Chondrocyte (in vitro differentiated cells): ENCODE data around the gene APCDD1. TPM values are rescaled to one million over a fixed set of nuclear protein-coding genes. Genes with fewer than 3 reads are reported as not detected.

Experiments used
- DNase-seq: peaks from one replicate; pipeline ENCODE4 v3.0.0; 2021; ENCODE audit warnings: mixed read lengths, low spot score
- H3K27ac Mint-ChIP-seq: one replicate; pipeline ENCODE4 v1.8.0; 2021; ENCODE audit warnings: mild to moderate bottlenecking, moderate library complexity, mixed read lengths; ENCODE audit not compliant: unreplicated experiment
- H3K27me3 Mint-ChIP-seq: 2 replicates; pipeline ENCODE4 v1.8.0; 2021; ENCODE audit warnings: low read depth, mixed read lengths
- H3K36me3 Mint-ChIP-seq: 2 replicates; pipeline ENCODE4 v1.8.0; 2021; ENCODE audit warnings: low read depth, mixed read lengths
- H3K4me1 Mint-ChIP-seq: 2 replicates; pipeline ENCODE4 v1.8.0; 2021; ENCODE audit warnings: low read depth, mild to moderate bottlenecking, mixed read lengths
- H3K4me3 Mint-ChIP-seq: one replicate; pipeline ENCODE4 v1.8.0; 2021; ENCODE audit warnings: mild to moderate bottlenecking, moderate library complexity, mixed read lengths; ENCODE audit not compliant: unreplicated experiment
- H3K9me3 Mint-ChIP-seq: 2 replicates; pipeline ENCODE4 v1.8.0; 2021; ENCODE audit warnings: low read depth, mixed read lengths
- CTCF ChIP-seq: fragments of 200-600 bp; sonication (generic); IDR thresholded peaks from 2 replicates; pipeline ENCODE4 v1.5.0; 2021; ENCODE audit warnings: antibody characterized with exemption, mild to moderate bottlenecking, moderate library complexity
- total RNA-seq: library from RNA; stranded (reverse); gene quantifications from 3 replicates; pipeline ENCODE4 v1.2.1, GENCODE V29; 2021

Gene APCDD1
- total RNA-seq, 1 donor from 2014 or later: 9.5 TPM

GRCh38 chr18:10417191-10417590 lies 37.2 kb upstream of the APCDD1 start:
- Mint-ChIP-seq H3K4me1 (peaks cover 27% of the 10 kb centered on the region), H3K9me3 (peaks cover 13% of the 10 kb centered on the region), H3K27me3 (peaks cover 3% of the 10 kb centered on the region), H3K4me3 (no peak overlapping the region), H3K36me3 (peaks cover 4% of the 10 kb centered on the region), H3K27ac (no peak overlapping the region)
- DNase-seq: no peak
- no peak for TF ChIP-seq CTCF

- Mint-ChIP-seq H3K27ac (no peak overlapping the region), H3K4me3 (no peak overlapping the region), H3K36me3 (peaks cover 4% of the 10 kb centered on the region), H3K27me3 (peaks cover 3% of the 10 kb centered on the region), H3K4me1 (peaks cover 30% of the 10 kb centered on the region), H3K9me3 (peaks cover 13% of the 10 kb centered on the region)
- no peak for DNase-seq
- no peak for TF ChIP-seq CTCF
Observed at GRCh38 chr18:10417664-10418063, 36.8 kb upstream of the APCDD1 start.

GRCh38 chr18:10418836-10419235 lies 35.6 kb upstream of the APCDD1 start:
- H3K36me3 Mint-ChIP-seq: peaks cover 4% of the 10 kb centered on the region
- H3K4me3 Mint-ChIP-seq: no peak overlapping the region
- no peak for TF ChIP-seq CTCF
- peaks cover 3% of the 10 kb centered on the region for H3K27me3 Mint-ChIP-seq
- peaks cover 26% of the 10 kb centered on the region for H3K4me1 Mint-ChIP-seq
- peaks cover 13% of the 10 kb centered on the region for H3K9me3 Mint-ChIP-seq
- DNase-seq: no peak
- H3K27ac Mint-ChIP-seq: no peak overlapping the region

- no peak for DNase-seq
- peaks cover 26% of the 10 kb centered on the region for H3K4me1 Mint-ChIP-seq
- no peak overlapping the region for H3K4me3 Mint-ChIP-seq
- H3K27ac Mint-ChIP-seq: no peak overlapping the region
- H3K27me3 Mint-ChIP-seq: peaks cover 10% of the 10 kb centered on the region
- peaks cover 4% of the 10 kb centered on the region for H3K36me3 Mint-ChIP-seq
- H3K9me3 Mint-ChIP-seq: peaks cover 13% of the 10 kb centered on the region
- TF ChIP-seq CTCF: no peak
Observed at GRCh38 chr18:10419420-10420103, 34.9 kb upstream of the APCDD1 start.

- peaks cover 26% of the 10 kb centered on the region for H3K4me1 Mint-ChIP-seq
- H3K27me3 Mint-ChIP-seq: peaks cover 7% of the 10 kb centered on the region
- peaks cover 3% of the 10 kb centered on the region for H3K36me3 Mint-ChIP-seq
- DNase-seq: no peak
- no peak overlapping the region for H3K27ac Mint-ChIP-seq
- H3K4me3 Mint-ChIP-seq: no peak overlapping the region
- TF ChIP-seq CTCF: no peak
- peaks cover 13% of the 10 kb centered on the region for H3K9me3 Mint-ChIP-seq
Observed at GRCh38 chr18:10420561-10421352, 33.7 kb upstream of the APCDD1 start.
